GM15510 (cell line): Measurements from ENCODE around the gene C22orf31.

Experiments
- POLR2A ChIP-seq: IDR thresholded peaks from 3 replicates; pipeline ENCODE4 v1.6.1; 2011; ENCODE audit warnings: borderline replicate concordance; ENCODE audit not compliant: insufficient read length; ENCODE audit errors: extremely low read depth

Gene C22orf31

DNA sequence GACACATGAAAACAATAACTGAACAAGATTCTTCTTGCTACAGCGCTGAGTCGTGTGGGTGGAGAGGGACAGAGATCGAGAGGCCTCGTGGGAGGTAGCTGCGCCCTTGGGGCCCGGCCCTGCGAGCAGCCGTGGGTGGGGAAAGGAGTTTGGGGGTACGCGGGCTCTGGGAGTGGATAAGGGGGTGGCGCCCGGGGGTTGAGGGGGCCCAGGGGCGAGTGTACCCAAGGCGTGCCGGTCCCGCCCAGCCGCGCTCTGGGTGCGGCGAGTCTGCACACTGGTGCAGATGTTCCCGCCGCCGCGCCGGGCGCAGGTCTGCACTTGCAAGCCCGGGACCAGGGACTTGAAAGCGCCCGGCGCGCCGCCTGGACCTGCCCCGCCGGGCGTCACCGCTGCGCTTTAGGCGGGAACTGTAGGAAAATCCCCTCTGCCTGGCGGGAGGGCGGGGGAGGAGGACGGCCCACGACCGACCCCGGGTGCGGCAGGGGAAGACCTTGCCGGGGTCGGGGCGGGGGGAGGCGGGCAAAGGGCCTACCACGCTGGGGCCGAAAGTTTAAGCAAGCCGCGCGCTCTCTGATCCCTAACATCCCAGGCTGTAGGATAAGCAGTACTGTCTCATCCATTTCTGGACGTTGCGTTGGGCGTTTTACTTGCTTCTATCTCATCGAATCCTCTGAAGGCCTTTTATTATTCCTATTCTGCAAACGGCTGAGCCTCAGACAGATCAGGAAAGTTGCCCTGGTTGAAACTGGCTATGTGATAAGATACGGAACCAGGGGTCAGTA lies 9.8 kb upstream of the C22orf31 start:
- TF ChIP-seq POLR2A, result no peak

GRCh38 chr22:29070490-29070889 lies 8.9 kb upstream of the C22orf31 start:
- no peak for TF ChIP-seq POLR2A

DNA sequence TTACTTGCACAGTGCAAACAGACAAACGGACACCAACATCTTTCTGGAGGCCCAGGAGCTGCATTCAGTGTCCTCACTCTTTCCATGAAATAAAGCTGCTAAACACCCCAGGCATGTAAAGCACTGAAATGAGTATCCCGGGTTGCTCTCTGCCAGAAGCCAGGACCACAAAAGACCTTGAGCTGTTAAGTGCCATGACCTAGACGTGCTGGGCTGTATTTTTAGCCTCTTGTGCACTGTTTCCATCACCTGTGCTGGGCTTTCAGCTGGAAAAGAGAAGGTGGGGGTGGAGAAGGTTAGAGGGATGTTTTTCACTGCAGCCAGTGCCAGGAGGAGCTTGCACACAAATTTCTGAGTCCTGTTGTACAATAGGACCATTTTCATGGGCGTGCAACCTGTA lies 7.8 kb upstream of the C22orf31 start:
- no peak for TF ChIP-seq POLR2A

- no peak for TF ChIP-seq POLR2A
These were observed 4.0 kb upstream of the C22orf31 start for GRCh38 chr22:29065468-29066190.

DNA sequence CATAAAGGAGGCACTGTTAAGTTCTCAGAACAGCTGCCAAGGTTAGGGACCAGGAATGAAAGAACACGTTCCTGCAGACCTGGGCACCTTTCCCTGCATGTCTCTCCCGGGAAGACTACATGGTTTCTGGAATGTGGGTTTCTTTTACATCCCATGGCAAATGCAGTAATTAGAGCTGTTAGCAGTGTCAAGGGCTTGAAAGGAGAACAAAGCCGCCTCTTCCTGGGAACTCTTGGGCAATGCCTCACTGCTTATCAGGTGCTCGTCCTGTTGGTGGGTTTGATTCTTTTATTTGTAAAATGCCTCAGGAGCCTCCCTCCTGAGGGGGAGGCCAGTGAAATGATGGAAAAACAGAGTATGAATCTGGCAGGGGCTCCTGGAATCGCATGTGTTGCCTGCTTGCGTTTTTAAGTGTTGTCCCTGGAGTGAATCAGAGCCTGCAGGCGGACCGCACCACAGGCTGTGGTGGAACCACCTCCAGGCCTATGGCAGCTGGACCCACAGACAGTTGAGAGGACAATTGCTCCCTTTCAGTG lies 723 bp upstream of the C22orf31 start:
- no peak for TF ChIP-seq POLR2A

DNA sequence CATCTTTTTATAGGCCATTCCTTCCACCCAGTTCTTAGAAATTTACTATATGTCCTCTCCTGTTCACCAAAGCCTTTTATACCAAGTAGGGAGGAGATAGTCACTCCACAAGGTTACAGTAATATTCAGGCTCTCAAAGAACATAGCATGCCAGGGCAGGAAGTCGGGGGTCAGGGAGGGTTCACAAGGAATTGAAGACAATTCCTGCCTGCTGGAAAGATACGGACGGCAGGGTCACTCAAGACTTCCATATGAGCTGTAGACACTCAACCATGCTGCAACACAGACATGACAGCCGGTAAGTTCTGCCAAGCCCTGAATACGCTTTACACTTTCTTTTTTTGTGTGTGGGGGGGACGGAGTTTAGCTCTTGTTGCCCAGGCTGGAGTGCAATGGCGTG lies 700 bp downstream of the C22orf31 start:
- no peak for TF ChIP-seq POLR2A

GRCh38 chr22:29060251-29060869 lies 1.3 kb downstream of the C22orf31 start:
- TF ChIP-seq POLR2A, result no peak

DNA sequence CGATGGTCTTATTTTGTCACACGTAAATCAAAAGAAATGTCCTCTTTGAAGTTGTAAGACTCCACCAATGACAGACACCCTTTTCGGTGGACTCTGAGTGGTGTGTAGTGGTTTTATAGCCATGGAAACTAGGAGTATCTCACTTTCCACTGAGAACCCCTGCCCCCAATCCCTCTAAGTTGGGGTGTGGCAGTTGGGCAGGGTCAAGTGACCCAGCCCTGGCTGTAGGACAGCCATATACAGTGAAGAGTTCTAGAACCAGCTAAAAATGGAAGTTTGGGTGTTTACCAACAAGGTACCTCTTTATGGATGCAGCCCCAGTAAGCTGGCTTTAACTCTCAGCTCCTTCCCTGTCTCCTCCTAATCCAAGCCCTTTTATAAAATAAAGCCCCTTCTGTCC lies 5.2 kb downstream of the C22orf31 start:
- TF ChIP-seq POLR2A, result no peak

- no peak for TF ChIP-seq POLR2A
These were observed 6.3 kb downstream of the C22orf31 start for GRCh38 chr22:29055192-29055830.

DNA sequence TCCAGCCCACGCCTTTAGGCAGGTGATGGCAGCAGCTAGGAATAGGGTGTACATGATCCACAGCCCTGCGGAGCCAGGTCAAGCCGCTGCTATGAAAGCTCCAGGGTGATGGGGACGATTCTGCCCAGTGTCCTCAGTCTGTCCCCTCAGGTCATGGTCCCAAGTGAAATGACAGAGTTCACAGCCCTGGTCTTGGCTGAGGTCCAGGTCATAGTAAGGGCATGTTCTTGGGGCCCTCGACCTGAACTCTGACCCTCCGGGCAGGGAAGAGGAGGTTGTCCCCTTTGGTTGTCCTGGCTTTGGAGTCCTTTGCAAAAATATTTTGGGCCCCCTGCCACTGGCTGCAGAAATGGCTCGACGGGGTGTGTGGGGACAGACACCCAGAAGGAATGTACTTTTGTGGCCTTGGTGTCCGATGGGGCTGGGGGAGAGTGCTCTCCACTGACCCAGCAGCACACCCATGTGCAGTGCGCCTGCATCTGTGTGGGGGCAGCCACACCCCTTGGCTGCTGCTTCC lies 7.3 kb downstream of the C22orf31 start:
- TF ChIP-seq POLR2A, result no peak

- no peak for TF ChIP-seq POLR2A
These were observed 8.5 kb downstream of the C22orf31 start for GRCh38 chr22:29053048-29053702.

- no peak for TF ChIP-seq POLR2A
These were observed 11.2 kb downstream of the C22orf31 start for GRCh38 chr22:29050457-29050856.

GRCh38 chr22:29049655-29050263 lies 11.9 kb downstream of the C22orf31 start:
- no peak for TF ChIP-seq POLR2A
